HepG2 (cell line): Measurements from ENCODE around the gene NTN3. TPM values are rescaled to one million over a fixed set of nuclear protein-coding genes. Genes with fewer than 3 reads are reported as not detected.
A peak's percentile ranks its signal among the peaks of the same experiment; 100 is the strongest.

Experiments
- ATAC-seq: fragments of 200-7000 bp; cut with Tn5 transposase; 3 replicates; pipeline ENCODE4 v1.9.1; 2020; ENCODE audit warnings: mild to moderate bottlenecking, moderate library complexity
- BruUV-seq: library from RNA; stranded (reverse); fragments of 400-500 nt; replicated peaks from 2 replicates; lab custom pipeline; 2021; lab: Mats Ljungman, UMichigan
- CTCF ChIA-PET: fragments of 300-600 bp; formaldehyde crosslinking; extraction: SDS; loops from one replicate; lab custom pipeline; 2021; ENCODE audit warnings: low total read pairs, inconsistent platforms, low intra/inter-chr PET ratio; lab: Yijun Ruan, JAX
- POLR2A ChIA-PET: fragments of 350-600 bp; sonication (Branson Sonifier 250); formaldehyde crosslinking; loops from one replicate; lab custom pipeline; 2020; ENCODE audit warnings: antibody characterized with exemption, inconsistent platforms; lab: Yijun Ruan, JAX
- DNase-seq: peaks from one replicate; pipeline ENCODE4 v3.0.0-alpha.2; 2015; ENCODE audit warnings: low spot score
- FAIRE-seq: peaks from 3 replicates; lab custom pipeline; 2011; peaks lifted over from hg19 to GRCh38; lab: Jason Lieb, UNC
- H2AFZ ChIP-seq: one replicate; pipeline ENCODE4 v1.6.1; 2011; ENCODE audit warnings: low read length, inconsistent platforms
- H3K27ac ChIP-seq: fragments of 300-600 bp; 3 replicates; pipeline ENCODE4 v1.8.0; 2011; ENCODE audit warnings: mixed run types, mild to moderate bottlenecking, mixed read lengths, low read length, inconsistent platforms; ENCODE audit not compliant: insufficient read depth; ENCODE audit errors: extremely low read length
- H3K27me3 ChIP-seq, 2 experiments: fragments of 200-600 bp in 1 of 2; 2 replicates in 1 of 2; 3 replicates in 1 of 2; pipeline versions ENCODE4 v1.6.0 to v1.8.0; 2011; ENCODE audit warnings: low read length in 2 of 2, mild to moderate bottlenecking in 2 of 2, moderate library complexity in 2 of 2, inconsistent platforms in 1 of 2; ENCODE audit not compliant: insufficient read depth in 2 of 2, control insufficient read depth in 1 of 2
- H3K36me3 ChIP-seq, 2 experiments: fragments of 200-600 bp in 1 of 2; replicated peaks in 1 of 2; 2 replicates in 1 of 2; 3 replicates in 1 of 2; pipeline versions ENCODE4 v1.5.1 to v1.8.0; 2011; ENCODE audit warnings: low read length in 2 of 2, inconsistent platforms in 1 of 2; ENCODE audit not compliant: insufficient read depth in 2 of 2, control insufficient read depth in 1 of 2
- H3K4me1 ChIP-seq: 2 replicates; pipeline ENCODE4 v1.5.1; 2012; ENCODE audit warnings: low read length, inconsistent platforms; ENCODE audit not compliant: insufficient read depth
- H3K4me2 ChIP-seq: 2 replicates; pipeline ENCODE4 v1.6.0; 2011; ENCODE audit warnings: low read depth, low read length, inconsistent platforms
- H3K4me3 ChIP-seq, 3 experiments: fragments of 200-600 bp in 1 of 3; sonication (generic), shearing (Covaris generic) in 1 of 3; replicated peaks in 1 of 3; 2 replicates each; pipeline ENCODE4 v1.5.1; 2011 to 2016; ENCODE audit warnings: low read length in 3 of 3, inconsistent platforms in 2 of 3, low read depth in 2 of 3, mild to moderate bottlenecking in 2 of 3, control low read depth in 1 of 3, mixed read lengths in 1 of 3; ENCODE audit not compliant: insufficient read depth in 1 of 3
- H3K79me2 ChIP-seq: one replicate; pipeline ENCODE4 v1.6.1; 2011; ENCODE audit warnings: low read length, inconsistent platforms; ENCODE audit not compliant: insufficient read depth
- H3K9ac ChIP-seq: 2 replicates; pipeline ENCODE4 v1.6.0; 2011; ENCODE audit warnings: mild to moderate bottlenecking, low read depth, low read length, inconsistent platforms; ENCODE audit not compliant: insufficient read depth
- H3K9me3 ChIP-seq: 2 replicates; pipeline ENCODE4 v1.5.1; 2012; ENCODE audit warnings: mild to moderate bottlenecking, low read length
- H4K20me1 ChIP-seq: 2 replicates; pipeline ENCODE4 v1.6.0; 2011; ENCODE audit warnings: inconsistent platforms, mild to moderate bottlenecking, low read length, moderate library complexity; ENCODE audit not compliant: insufficient read depth
- DDIT3 ChIP-seq: sonication (generic); formaldehyde crosslinking; IDR thresholded peaks from 2 replicates; pipeline ENCODE4 v1.4.0; 2020; ENCODE audit warnings: mild to moderate bottlenecking, missing genetic modification reagents
- FOXC1 ChIP-seq: sonication (generic); formaldehyde crosslinking; IDR thresholded peaks from 2 replicates; pipeline ENCODE4 v1.8.0; 2022; ENCODE audit warnings: mild to moderate bottlenecking, missing genetic modification reagents, borderline replicate concordance
- HNF4A ChIP-seq: sonication (generic); formaldehyde crosslinking; IDR thresholded peaks from 2 replicates; pipeline ENCODE4 v1.4.0; 2020; ENCODE audit warnings: missing genetic modification reagents
- PAF1 ChIP-seq: IDR thresholded peaks from 2 replicates; pipeline ENCODE4 v1.6.1; 2016; ENCODE audit warnings: missing genetic modification reagents, missing compliant biosample characterization
- ZBTB2 ChIP-seq: sonication (generic); formaldehyde crosslinking; IDR thresholded peaks from 2 replicates; pipeline ENCODE4 v1.8.0; 2022; ENCODE audit warnings: low read depth, missing genetic modification reagents
- ZNF121 ChIP-seq: sonication (generic); formaldehyde crosslinking; IDR thresholded peaks from 2 replicates; pipeline ENCODE4 v1.5.0; 2020; ENCODE audit warnings: mild to moderate bottlenecking, missing genetic modification reagents
- ZNF550 ChIP-seq: sonication (generic); formaldehyde crosslinking; IDR thresholded peaks from 2 replicates; pipeline ENCODE4 v1.4.0; 2020; ENCODE audit warnings: mild to moderate bottlenecking, missing genetic modification reagents, borderline replicate concordance
- ZNF687 ChIP-seq: sonication (generic); formaldehyde crosslinking; IDR thresholded peaks from 2 replicates; pipeline ENCODE4 v1.5.1; 2020; ENCODE audit warnings: mild to moderate bottlenecking, missing genetic modification reagents, moderate library complexity
- WGBS: methylation state at CpG from one replicate; pipeline ENCODE4 v1.1.6; 2017; ENCODE audit warnings: low lambda C conversion rate; 5-methylcytosine and 5-hydroxymethylcytosine counted together
- in situ Hi-C: cut with HindIII; loops from 2 replicates; pipeline ENCODE4 v1.10.0; 2017; ENCODE audit warnings: low pct_unique_long_range_greater_than_20kb; ENCODE audit not compliant: extremely low pct_ligation_motif_present
- intact Hi-C: fragments of 100-400 bp; cut with micrococcal nuclease; formaldehyde crosslinking; loops from one replicate; pipeline ENCODE4 v1.10.0; 2022; ENCODE audit not compliant: unreplicated experiment
- polyA plus RNA-seq, 8 experiments: library from polyadenylated mRNA; depleted of rRNA in 3 of 8; stranded (reverse) in 7 of 8; unstranded in 1 of 8; fragments of >200 nt; fragmentation: Illumina TruSeq in 4 of 8; extraction: Trizol in 4 of 8; gene quantifications; 2 replicates each; pipeline versions ENCODE4 v1.2.1 to v1.2.3, GENCODE V29; 2011 to 2016; ENCODE audit warnings: low read depth in 4 of 8, missing spikeins in 1 of 8, mixed read lengths in 1 of 8; ENCODE audit not compliant: insufficient read depth in 1 of 8
- total RNA-seq, 5 experiments: library from RNA; depleted of rRNA; stranded (reverse); fragments of >200 nt; fragmentation: Illumina TruSeq; extraction: Trizol; gene quantifications; 2 replicates each; pipeline ENCODE4 v1.2.3, GENCODE V29; 2016; ENCODE audit warnings: low read depth in 1 of 5

The NTN3 gene
- total and polyA plus RNA-seq, 2 of the 13 experiments (the other 11 are each of a cell fraction or from before 2014, with no cell fraction given): 0.09 to 0.20 TPM

- intact Hi-C loops (no loop called here), in situ Hi-C loops (no loop called here)
- ChIA-PET CTCF (no interaction called here), POLR2A (interaction anchor here (1.0 to 1.5 kb wide), 3 partner anchors 37 to 226 kb away, joined by 3 to 8 read pairs (median 4); partner anchors contain the start of genes ATP6V0C and ECI1)
- Histone ChIP-seq H3K9ac (no peak overlapping the region), H3K27me3 (peaks cover 0 to 1% of the 10 kb centered on the region in 2 experiments; a peak in 2 of 5 replicates), H3K9me3 (no peaks in the 10 kb centered on the region), H3K4me1 (peaks cover 63% of the 10 kb centered on the region), H3K4me3 (no peak overlapping the region), H2AFZ (no peak overlapping the region), H3K4me2 (peak overlapping the region; percentile 88), H3K36me3 (peaks cover 2 to 5% of the 10 kb centered on the region in 2 experiments; a peak in 2 of 5 replicates), H4K20me1 (peaks cover 20% of the 10 kb centered on the region), H3K27ac (peak overlapping the region; percentile 53), H3K79me2 (peaks cover 36% of the 10 kb centered on the region)
- no peak for FAIRE-seq
- DNase-seq: no peak
- no peak for ATAC-seq
- 66% methylated on average over 3 of the region's 3 CpGs for WGBS
- no TSS peak for BruUV-seq
- TF ChIP-seq PAF1 (CRISPR knock-in tag) (no peak), ZBTB2 (CRISPR knock-in tag) (no peak), ZNF687 (CRISPR knock-in tag) (0 out of 2 replicates have a peak, but pooled peaks have one; percentile 5), HNF4A (0 out of 2 replicates have a peak, but pooled peaks have one; percentile 16), FOXC1 (CRISPR knock-in tag) (0 out of 2 replicates have a peak, but pooled peaks have one; percentile 8), ZNF550 (CRISPR knock-in tag) (no peak), ZNF121 (CRISPR knock-in tag) (0 out of 2 replicates have a peak, but pooled peaks have one; percentile 24), DDIT3 (no peak)
Observed at GRCh38 chr16:2477327-2477726, 6.2 kb downstream of the NTN3 start.
